ENCODE measurements around the gene CTNNBL1. TPM values are rescaled to one million over a fixed set of nuclear protein-coding genes. Genes with fewer than 3 reads are reported as not detected.

The CTNNBL1 gene
- total RNA-seq, 4 donors from 2014 or later, result 24.2 to 34.9 (median 31.6) TPM

DNA sequence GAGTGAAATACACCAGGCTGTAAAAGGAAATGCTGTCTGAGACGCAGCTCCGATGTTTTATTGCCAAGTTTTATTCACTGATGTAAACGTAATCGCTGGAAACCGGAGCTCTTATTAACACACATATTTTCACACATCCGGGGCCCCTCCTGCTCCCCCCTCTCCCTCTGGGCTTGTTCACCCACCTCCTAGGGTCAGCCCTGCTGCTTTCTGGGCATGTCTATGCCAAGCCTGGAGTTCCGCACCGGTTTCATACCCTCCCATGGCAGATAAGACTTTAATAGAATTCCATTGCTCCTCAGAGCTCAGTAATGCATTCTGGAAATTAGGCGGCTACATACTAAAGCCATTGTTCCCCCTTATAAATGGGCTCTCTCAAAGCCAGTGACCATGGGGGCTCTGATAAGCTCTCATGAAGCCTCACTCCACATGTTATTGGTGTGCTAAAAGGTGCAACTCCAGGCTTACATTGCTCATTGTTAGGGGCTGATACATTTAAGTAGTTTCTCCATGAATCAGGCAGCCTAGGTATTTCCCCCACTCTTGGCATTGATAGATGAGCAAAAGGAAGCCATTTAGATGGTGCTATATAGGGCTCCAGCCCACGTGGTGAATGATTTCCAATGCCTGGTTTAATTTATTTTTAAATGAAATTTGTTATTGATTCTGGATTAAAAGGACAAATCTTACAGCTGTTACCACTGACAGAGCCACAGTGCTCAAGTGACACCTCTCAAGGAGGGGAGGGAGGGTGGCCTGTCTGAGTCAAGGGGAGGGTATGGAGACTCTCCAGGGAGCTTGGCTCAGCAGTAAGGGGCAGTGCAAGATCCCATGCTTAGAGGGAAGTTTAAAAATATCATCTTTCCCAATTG, 204.6 kb downstream of the CTNNBL1 start:
- DNase-seq (ENCODE audit: low spot score) (no peak), ATAC-seq (ENCODE audit: low FRiP score) (no peak)
- TF ChIP-seq, protein P1, sequence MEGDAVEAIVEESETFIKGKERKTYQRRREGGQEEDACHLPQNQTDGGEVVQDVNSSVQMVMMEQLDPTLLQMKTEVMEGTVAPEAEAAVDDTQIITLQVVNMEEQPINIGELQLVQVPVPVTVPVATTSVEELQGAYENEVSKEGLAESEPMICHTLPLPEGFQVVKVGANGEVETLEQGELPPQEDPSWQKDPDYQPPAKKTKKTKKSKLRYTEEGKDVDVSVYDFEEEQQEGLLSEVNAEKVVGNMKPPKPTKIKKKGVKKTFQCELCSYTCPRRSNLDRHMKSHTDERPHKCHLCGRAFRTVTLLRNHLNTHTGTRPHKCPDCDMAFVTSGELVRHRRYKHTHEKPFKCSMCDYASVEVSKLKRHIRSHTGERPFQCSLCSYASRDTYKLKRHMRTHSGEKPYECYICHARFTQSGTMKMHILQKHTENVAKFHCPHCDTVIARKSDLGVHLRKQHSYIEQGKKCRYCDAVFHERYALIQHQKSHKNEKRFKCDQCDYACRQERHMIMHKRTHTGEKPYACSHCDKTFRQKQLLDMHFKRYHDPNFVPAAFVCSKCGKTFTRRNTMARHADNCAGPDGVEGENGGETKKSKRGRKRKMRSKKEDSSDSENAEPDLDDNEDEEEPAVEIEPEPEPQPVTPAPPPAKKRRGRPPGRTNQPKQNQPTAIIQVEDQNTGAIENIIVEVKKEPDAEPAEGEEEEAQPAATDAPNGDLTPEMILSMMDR (IDR thresholded peaks at IDR 0.05), result no peak

DNA sequence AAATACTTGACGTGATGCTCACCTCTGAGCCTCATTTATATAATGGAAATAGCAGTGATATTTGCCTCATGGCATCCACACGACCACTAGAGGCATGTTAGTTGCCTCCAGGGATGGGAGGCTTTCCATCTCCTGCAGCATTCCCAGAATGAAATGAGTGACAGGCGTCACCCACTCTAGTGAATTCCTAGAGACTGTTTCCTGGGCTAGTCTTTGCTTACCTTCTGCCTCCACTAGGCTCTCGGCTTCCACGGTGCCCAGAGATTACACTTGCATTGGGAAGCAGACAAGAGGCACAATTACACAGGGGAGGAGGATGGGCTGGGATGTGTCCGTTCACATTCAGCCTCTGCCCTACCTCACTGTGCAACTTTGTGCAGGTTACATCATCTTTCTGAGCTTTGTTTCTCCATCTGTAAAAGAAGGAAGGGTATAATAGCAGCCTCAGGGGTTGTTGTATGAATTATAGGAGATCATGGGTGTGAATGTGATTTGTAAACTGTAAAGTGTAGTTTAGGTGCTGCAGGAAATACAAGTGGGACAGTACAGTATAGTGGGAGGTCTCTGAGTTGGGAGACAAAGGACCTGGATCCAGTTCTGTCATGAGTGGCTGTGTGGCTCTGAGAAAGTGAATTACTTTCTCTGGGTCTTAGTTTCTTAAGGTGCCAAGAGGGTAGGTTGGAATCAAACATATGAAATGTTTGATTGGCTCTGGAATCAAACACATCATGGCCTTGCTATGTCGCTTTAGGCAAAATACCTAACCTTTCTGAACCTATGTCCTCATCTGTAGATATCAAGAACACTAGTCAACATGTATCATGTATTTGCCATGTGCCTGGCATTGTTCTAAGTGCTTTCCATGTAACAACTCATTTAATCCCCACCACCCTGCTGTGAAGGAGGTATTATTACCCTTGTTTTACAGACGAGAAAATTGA, 205.5 kb downstream of the CTNNBL1 start:
- DNase-seq (ENCODE audit: low spot score) (no peak), ATAC-seq (ENCODE audit: low FRiP score) (no peak)
- TF ChIP-seq, protein P1 (IDR thresholded peaks at IDR 0.05), result no peak

DNA sequence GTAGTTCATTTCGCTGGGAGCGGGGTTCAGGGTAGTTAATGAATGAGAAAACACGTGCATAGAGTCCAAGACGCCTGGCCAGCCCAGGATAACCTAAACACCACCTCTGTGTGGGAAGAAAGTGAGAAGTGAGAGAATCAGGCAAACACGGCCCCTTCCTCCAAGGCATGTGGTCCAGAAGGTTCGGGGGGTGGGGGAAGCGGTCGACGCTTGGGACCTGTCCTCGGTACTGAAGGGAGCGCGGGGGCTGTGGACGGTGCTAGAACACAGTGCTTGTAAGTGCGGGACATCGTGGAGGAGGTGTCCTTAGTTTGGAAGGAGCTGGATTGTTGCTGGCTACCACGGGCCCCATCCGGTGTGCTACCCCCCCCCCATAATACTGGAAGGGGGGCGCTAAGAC, 207.4 kb downstream of the CTNNBL1 start:
- DNase-seq (ENCODE audit: low spot score) (no peak), ATAC-seq (ENCODE audit: low FRiP score) (no peak)
- TF ChIP-seq, protein P1 (IDR thresholded peaks at IDR 0.05), result no peak

DNA sequence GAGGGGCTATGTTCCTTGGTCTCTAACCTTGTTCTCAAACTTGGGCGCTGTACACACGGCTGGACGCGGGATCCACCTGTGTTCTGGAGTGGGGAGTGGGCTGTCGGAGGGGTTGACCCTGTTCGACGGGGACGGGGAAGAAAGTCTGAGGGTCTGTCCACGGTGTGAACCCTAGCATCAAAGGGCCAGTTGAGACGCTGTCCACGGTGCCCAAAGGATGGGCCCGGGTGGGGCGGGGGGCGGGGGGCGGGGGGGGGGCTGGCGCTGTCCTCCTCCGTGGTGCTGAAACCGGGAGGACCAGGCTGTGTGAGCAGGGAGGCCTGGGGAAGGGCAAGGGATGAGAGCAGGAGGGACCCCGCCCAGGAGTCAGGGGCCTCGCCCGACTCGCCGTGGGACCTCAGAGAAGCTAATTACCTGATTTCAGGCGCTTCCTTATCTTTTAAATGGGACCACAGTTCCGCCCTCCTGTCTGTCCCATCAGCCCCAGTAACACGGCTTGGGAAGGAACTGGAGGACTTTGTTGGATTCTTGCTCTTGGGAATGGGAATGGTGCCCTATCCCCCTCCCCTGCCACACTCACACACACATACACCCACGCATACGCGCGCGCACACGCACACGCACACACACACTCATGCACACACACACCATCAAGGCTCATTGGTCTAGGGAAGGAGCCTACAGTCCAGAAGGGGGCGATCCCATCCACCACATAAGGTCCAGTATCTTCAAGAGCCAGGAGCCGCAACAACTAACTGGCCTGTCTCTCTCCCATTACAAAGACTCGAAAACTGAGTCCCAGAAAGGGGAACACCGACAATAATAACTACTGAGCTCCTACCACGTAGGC, 208.0 kb downstream of the CTNNBL1 start:
- TF ChIP-seq, protein P1 (IDR thresholded peaks at IDR 0.05), result no peak
- DNase-seq (ENCODE audit: low spot score) (no peak), ATAC-seq (ENCODE audit: low FRiP score) (no peak)

DNA sequence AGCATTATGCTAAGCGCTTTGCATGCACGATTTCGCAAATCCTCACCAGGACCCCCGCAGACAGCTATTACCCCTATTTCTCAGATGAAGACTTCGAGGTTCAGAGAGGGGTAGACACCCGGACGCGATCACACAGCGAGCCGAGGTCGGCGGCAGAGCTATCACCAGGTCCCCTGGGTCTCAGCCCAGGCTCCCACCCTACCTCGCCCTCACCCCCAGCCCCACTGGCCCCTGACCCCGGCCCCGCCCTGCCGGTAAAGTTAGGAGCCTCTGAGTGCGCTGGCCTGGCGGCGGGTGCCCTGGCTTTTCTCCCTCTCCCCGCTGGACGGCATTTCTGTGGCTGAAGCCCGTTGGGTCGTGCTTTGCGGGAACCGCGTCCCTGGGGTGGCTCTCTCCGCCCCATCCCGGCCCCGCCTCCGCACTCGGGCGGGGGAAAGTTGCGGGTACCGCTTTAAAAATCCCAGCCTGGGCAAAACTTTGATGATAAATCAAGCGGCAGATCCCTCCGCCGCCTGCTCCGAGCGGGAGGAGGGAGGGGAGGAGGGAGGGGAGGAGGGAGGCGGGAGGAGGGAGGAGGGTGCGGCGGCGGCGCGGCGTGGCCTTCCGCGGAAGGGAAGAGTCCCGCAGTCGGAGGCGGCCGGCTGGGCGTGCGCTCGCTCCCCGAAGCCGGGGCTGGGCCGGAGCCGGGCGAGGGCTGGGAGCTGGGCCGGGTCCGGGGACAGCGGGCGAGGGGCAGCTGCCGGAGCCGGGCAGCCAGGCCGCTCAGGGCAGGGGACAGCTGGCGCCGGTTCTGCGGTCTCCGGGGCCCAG, 208.9 kb downstream of the CTNNBL1 start, which contains the start of gene VSTM2L:
Gene VSTM2L, plus strand, starts transcription at position 624 of the 810 bp plus-strand sequence. CDS start 224 bp downstream, outside the sequence.
- TF ChIP-seq, protein P1 (IDR thresholded peaks at IDR 0.05), result no peak
- no peak for ATAC-seq (ENCODE audit: low FRiP score)
- no peak for DNase-seq (ENCODE audit: low spot score)
